ENCODE data around the gene AFG3L2. TPM values are rescaled to one million over a fixed set of nuclear protein-coding genes. Genes with fewer than 3 reads are reported as not detected.

The AFG3L2 gene
- total and polyA plus RNA-seq, 2 experiments from 2014 or later = 50.3 to 105 TPM

GRCh38 chr18:12330766-12331165, 46.3 kb downstream of the AFG3L2 start:
- no peak overlapping the region for H3K27ac Mint-ChIP-seq
- no peaks in the 10 kb centered on the region; the same call in none of the 2 replicates for H4K20me1 ChIP-seq (replicated peaks; ENCODE audit: insufficient read depth)
- no peak overlapping the region for H3K4me2 ChIP-seq
- H3K4me1 ChIP-seq (ENCODE audit: insufficient read depth) = peaks cover 25% of the 10 kb centered on the region
- H3K27me3 Mint-ChIP-seq (ENCODE audit: insufficient read depth, low read depth, poor library complexity) = peaks cover 2% of the 10 kb centered on the region
- peaks cover 14% of the 10 kb centered on the region for H3K79me2 ChIP-seq (replicated peaks; ENCODE audit: insufficient read depth)
- H3K4me1 Mint-ChIP-seq = peaks cover 30% of the 10 kb centered on the region
- no peaks in the 10 kb centered on the region for H3K9me3 Mint-ChIP-seq
- no peaks in the 10 kb centered on the region for H3K9me2 ChIP-seq (ENCODE audit: insufficient read depth)
- no peak overlapping the region for H2AFZ ChIP-seq
- peaks cover 40% of the 10 kb centered on the region for H3F3A ChIP-seq (replicated peaks; ENCODE audit: low read depth)
- ATAC-seq = no peak
- H3K36me3 ChIP-seq (ENCODE audit: insufficient read depth) = peaks cover 12% of the 10 kb centered on the region
- TF ChIP-seq REST (IDR thresholded peaks at IDR 0.05; ENCODE audit: unreplicated experiment) (no peak), EZH2phosphoT487 (IDR thresholded peaks at IDR 0.05; ENCODE audit: unreplicated experiment) (no peak), POLR2AphosphoS5 (IDR thresholded peaks at IDR 0.05; ENCODE audit: low read depth) (no peak), ETS1 (IDR thresholded peaks at IDR 0.05) (no peak), CREB1 (CRISPR knock-in tag; IDR thresholded peaks at IDR 0.05; ENCODE audit: low read depth) (no peak), STAT1 (IDR thresholded peaks at IDR 0.05; ENCODE audit: unreplicated experiment) (no peak), ZNF462 (CRISPR knock-in tag; IDR thresholded peaks at IDR 0.05) (no peak), CTCF (conservative IDR thresholded peaks at IDR 0.05; ENCODE audit: low read depth in 2 of 2) (no peak), ZNF114 (CRISPR knock-in tag; IDR thresholded peaks at IDR 0.05) (no peak), EZH2 (IDR thresholded peaks at IDR 0.05; ENCODE audit: low read depth, unreplicated experiment) (no peak), ZNF331 (CRISPR knock-in tag; IDR thresholded peaks at IDR 0.05; ENCODE audit: low read depth) (no peak), JUNB (IDR thresholded peaks at IDR 0.05; ENCODE audit: unreplicated experiment) (no peak), NANOG (IDR thresholded peaks at IDR 0.05; ENCODE audit: borderline replicate concordance) (no peak)
- H3K4me3 ChIP-seq = no peak overlapping the region
- no peak overlapping the region for H3K4me3 Mint-ChIP-seq
- peaks cover 63% of the 10 kb centered on the region for H3K36me3 Mint-ChIP-seq (ENCODE audit: low read depth)
- DNase-seq (ENCODE audit: low spot score) = no peak
- no peak overlapping the region for H3K27ac ChIP-seq (ENCODE audit: low read depth)
- H3K27me3 ChIP-seq (ENCODE audit: insufficient read depth) = no peaks in the 10 kb centered on the region
